IMR-90 (cell line): ENCODE data around the gene TUBGCP6. TPM values are rescaled to one million over a fixed set of nuclear protein-coding genes. Genes with fewer than 3 reads are reported as not detected.

Experiments used
- ATAC-seq: fragments of 200-7000 bp; cut with Tn5 transposase; 2 replicates; pipeline ENCODE4 v1.9.1; 2020; ENCODE audit warnings: low read depth, mild to moderate bottlenecking, moderate library complexity
- BruUV-seq: library from RNA; stranded (reverse); fragments of 400-500 nt; replicated peaks from 2 replicates; lab custom pipeline; 2021; lab: Mats Ljungman, UMichigan
- CTCF ChIA-PET: fragments of 300-600 bp; formaldehyde crosslinking; extraction: SDS; loops from one replicate; lab custom pipeline; 2021; ENCODE audit warnings: antibody characterized with exemption; lab: Yijun Ruan, JAX
- POLR2A ChIA-PET: fragments of 300-600 bp; sonication (Branson Sonifier 250); formaldehyde crosslinking; loops from one replicate; lab custom pipeline; 2022; ENCODE audit warnings: antibody characterized with exemption; ENCODE audit not compliant: unreplicated experiment; lab: Charles Lee
- DNase-seq: peaks from one replicate; pipeline ENCODE4 v3.0.0; 2013
- H2AFZ ChIP-seq: replicated peaks from 2 replicates; pipeline ENCODE3; 2013; ENCODE audit warnings: low read length, mild to moderate bottlenecking; ENCODE audit not compliant: poor library complexity
- H2AK5ac ChIP-seq: 2 replicates; pipeline ENCODE4 v1.6.1; 2013; ENCODE audit warnings: low read depth, low read length, inconsistent platforms
- H2AK9ac ChIP-seq: replicated peaks from 2 replicates; pipeline ENCODE3; 2013; ENCODE audit warnings: mild to moderate bottlenecking, low read depth, low read length, moderate library complexity; ENCODE audit not compliant: poor library complexity
- H2BK120ac ChIP-seq: 2 replicates; pipeline ENCODE4 v1.6.1; 2013; ENCODE audit warnings: low read depth, low read length, inconsistent platforms
- H2BK15ac ChIP-seq: 3 replicates; pipeline ENCODE4 v1.6.1; 2013; ENCODE audit warnings: low read depth, low read length, inconsistent platforms
- H2BK20ac ChIP-seq: 2 replicates; pipeline ENCODE4 v1.6.1; 2013; ENCODE audit warnings: low read depth, mild to moderate bottlenecking, inconsistent platforms, low read length, moderate library complexity
- H2BK5ac ChIP-seq: 2 replicates; pipeline ENCODE4 v1.6.1; 2013; ENCODE audit warnings: mild to moderate bottlenecking, low read depth, low read length, inconsistent platforms; ENCODE audit not compliant: poor library complexity, severe bottlenecking
- H3K14ac ChIP-seq: replicated peaks from 2 replicates; pipeline ENCODE4 v1.6.1; 2013; ENCODE audit warnings: low read depth, low read length, inconsistent platforms
- H3K18ac ChIP-seq: 2 replicates; pipeline ENCODE4 v1.6.1; 2013; ENCODE audit warnings: low read depth, low read length, control low read depth
- H3K23ac ChIP-seq: 2 replicates; pipeline ENCODE4 v1.6.1; 2013; ENCODE audit warnings: low read depth, low read length, inconsistent platforms
- H3K27ac ChIP-seq: 2 replicates; pipeline ENCODE4 v1.5.1; 2013; ENCODE audit warnings: mild to moderate bottlenecking, control low read depth, low read length; ENCODE audit not compliant: insufficient read depth
- H3K27me3 ChIP-seq: 2 replicates; pipeline ENCODE4 v1.6.1; 2013; ENCODE audit warnings: low read length; ENCODE audit not compliant: control insufficient read depth, insufficient read depth
- H3K36me3 ChIP-seq: 2 replicates; pipeline ENCODE4 v1.6.1; 2013; ENCODE audit warnings: low read length, mixed read lengths; ENCODE audit not compliant: control insufficient read depth, insufficient read depth
- H3K4ac ChIP-seq: 2 replicates; pipeline ENCODE4 v1.6.1; 2013; ENCODE audit warnings: low read depth, low read length, inconsistent platforms
- H3K4me1 ChIP-seq: 2 replicates; pipeline ENCODE4 v1.6.1; 2013; ENCODE audit warnings: low read length, mixed read lengths; ENCODE audit not compliant: control insufficient read depth, insufficient read depth
- H3K4me2 ChIP-seq: 2 replicates; pipeline ENCODE4 v1.6.1; 2013; ENCODE audit warnings: low read depth, mild to moderate bottlenecking, control low read depth, low read length, moderate library complexity
- H3K4me3 ChIP-seq: 2 replicates; pipeline ENCODE4 v1.5.1; 2013; ENCODE audit warnings: low read depth, mild to moderate bottlenecking, control low read depth, low read length, moderate library complexity; ENCODE audit not compliant: insufficient read depth
- H3K56ac ChIP-seq: 2 replicates; pipeline ENCODE4 v1.6.1; 2013; ENCODE audit warnings: low read length, inconsistent platforms; ENCODE audit not compliant: insufficient read depth; ENCODE audit errors: extremely low read depth
- H3K79me1 ChIP-seq, 2 experiments: 2 replicates each; pipeline ENCODE4 v1.6.1; 2013; ENCODE audit warnings: low read length in 2 of 2, inconsistent platforms in 1 of 2, low read depth in 1 of 2
- H3K9ac ChIP-seq: 2 replicates; pipeline ENCODE4 v1.6.1; 2013; ENCODE audit warnings: low read depth, low read length, control low read depth
- H3K9me1 ChIP-seq: 2 replicates; pipeline ENCODE4 v1.6.1; 2013; ENCODE audit warnings: low read length, inconsistent platforms; ENCODE audit not compliant: insufficient read depth
- H3K9me3 ChIP-seq: 2 replicates; pipeline ENCODE4 v1.6.1; 2013; ENCODE audit warnings: low read length; ENCODE audit not compliant: control insufficient read depth, insufficient read depth
- H4K20me1 ChIP-seq: 2 replicates; pipeline ENCODE4 v1.6.1; 2013; ENCODE audit warnings: low read length, inconsistent platforms; ENCODE audit not compliant: insufficient read depth
- H4K5ac ChIP-seq: 2 replicates; pipeline ENCODE4 v1.6.1; 2013; ENCODE audit warnings: mild to moderate bottlenecking, low read depth, low read length, control low read depth
- H4K8ac ChIP-seq, 2 experiments: 2 replicates each; pipeline ENCODE4 v1.6.1; 2013; ENCODE audit warnings: low read depth in 2 of 2, low read length in 2 of 2, control low read depth in 1 of 2, inconsistent platforms in 1 of 2
- H4K91ac ChIP-seq: 2 replicates; pipeline ENCODE4 v1.6.1; 2013; ENCODE audit warnings: low read depth, low read length, inconsistent platforms; ENCODE audit not compliant: insufficient read depth
- BHLHE40 ChIP-seq: fragments of 150-350 bp; IDR thresholded peaks from 2 replicates; pipeline ENCODE4 v1.6.1; 2016; ENCODE audit warnings: mild to moderate bottlenecking, low read depth, low read length
- FOS ChIP-seq: fragments of 150-350 bp; IDR thresholded peaks from 2 replicates; pipeline ENCODE4 v1.6.1; 2016; ENCODE audit warnings: low read depth, low read length
- MAFK ChIP-seq: IDR thresholded peaks from 2 replicates; pipeline ENCODE4 v1.6.1; 2012; ENCODE audit warnings: low read depth, low read length, improper control_type of control experiment
- MAZ ChIP-seq: IDR thresholded peaks from 2 replicates; pipeline ENCODE4 v1.6.1; 2012; ENCODE audit warnings: low read depth, mild to moderate bottlenecking, low read length, improper control_type of control experiment, moderate library complexity, borderline replicate concordance
- POLR2A ChIP-seq: IDR thresholded peaks from 2 replicates; pipeline ENCODE4 v1.6.1; 2012; ENCODE audit warnings: mild to moderate bottlenecking, low read depth, low read length
- RAD21 ChIP-seq: IDR thresholded peaks from 2 replicates; pipeline ENCODE4 v1.6.1; 2012; ENCODE audit warnings: low read length, improper control_type of control experiment
- WGBS, 2 experiments: methylation state at CpG; one replicate each; pipeline versions ENCODE4 v1.1.5 to v1.1.7; 2013; ENCODE audit warnings: missing lambda C conversion rate in 2 of 2; ENCODE audit not compliant: insufficient read length in 1 of 2; ENCODE audit errors: extremely low coverage in 2 of 2; 5-methylcytosine and 5-hydroxymethylcytosine counted together
- dilution Hi-C: fragments of 300-500 bp; cut with HindIII; formaldehyde crosslinking; loops from one replicate; pipeline ENCODE4 v1.14.3; 2018; ENCODE audit warnings: low sequenced_read_pairs; ENCODE audit not compliant: unreplicated experiment
- in situ Hi-C: fragments of 300-500 bp; cut with MboI; formaldehyde crosslinking; loops from 3 replicates; pipeline ENCODE4 v1.14.3; 2019; ENCODE audit warnings: low sequenced_read_pairs, inconsistent platforms, mixed read lengths
- intact Hi-C: fragments of 100-400 bp; cut with micrococcal nuclease; formaldehyde crosslinking; loops from 2 replicates; pipeline ENCODE4 v1.10.0; 2022
- polyA plus RNA-seq, 3 experiments: library from polyadenylated mRNA; depleted of rRNA; stranded (reverse); fragments of >200 nt; gene quantifications; 2 replicates each; pipeline ENCODE4 v1.2.3, GENCODE V29; 2012; ENCODE audit warnings: low replicate concordance in 1 of 3
- total RNA-seq: library from RNA; depleted of rRNA; stranded (reverse); fragments of >200 nt; gene quantifications from 2 replicates; pipeline ENCODE4 v1.2.3, GENCODE V29; 2012
- TF ChIP-seq, protein P1 (sequence below): conservative IDR thresholded peaks from 2 replicates; pipeline ENCODE4 v1.5.1; 2012; ENCODE audit warnings: mild to moderate bottlenecking, low read depth, low read length, improper control_type of control experiment
- TF ChIP-seq, protein P2 (sequence below): fragments of 150-350 bp; IDR thresholded peaks from 2 replicates; pipeline ENCODE4 v1.6.1; 2017; ENCODE audit warnings: mild to moderate bottlenecking, antibody characterized with exemption, low read length, low read depth

TUBGCP6 gene
- total and polyA plus RNA-seq, 2 of the 4 experiments (the other 2 are of a cell fraction): 10.8 to 28.6 TPM

DNA sequence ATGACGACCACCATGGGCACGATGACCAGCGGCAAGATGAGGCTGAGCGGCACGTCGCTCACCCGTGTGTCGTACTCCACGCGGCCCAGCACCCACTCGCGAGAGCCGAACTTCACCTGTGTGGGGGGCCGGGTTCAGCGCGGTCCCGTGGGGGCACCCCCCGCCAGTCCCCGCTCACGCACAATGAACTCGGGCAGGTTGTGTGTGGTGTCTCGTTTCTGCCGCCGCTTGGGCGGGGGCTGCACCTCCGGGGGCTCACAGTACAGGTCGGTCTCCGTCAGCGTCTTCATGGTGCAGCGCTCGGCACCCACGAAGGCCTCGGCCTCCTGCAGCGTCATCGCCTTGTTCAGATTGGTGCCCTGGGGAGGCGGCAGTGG lies 36.5 kb upstream of the TUBGCP6 start:
- Histone ChIP-seq H3K4ac (no peak overlapping the region), H3K36me3 (peaks cover 89% of the 10 kb centered on the region), H4K5ac (no peak overlapping the region), H3K4me2 (no peak overlapping the region), H2BK20ac (no peak overlapping the region), H3K4me3 (no peak overlapping the region), H3K4me1 (peaks cover 8% of the 10 kb centered on the region), H3K9me1 (no peaks in the 10 kb centered on the region), H3K56ac (no peak overlapping the region), H2AK5ac (no peak overlapping the region), H3K27ac (no peak overlapping the region; the same call in 1 of the 2 replicates), H3K9me3 (no peaks in the 10 kb centered on the region), H3K18ac (no peak overlapping the region), H4K8ac (no peak overlapping the region), H2BK15ac (no peak overlapping the region), H4K91ac (no peak overlapping the region), H3K79me1 (peaks cover 13 to 39% of the 10 kb centered on the region in 2 experiments; a peak in 3 of 4 replicates), H3K9ac (no peak overlapping the region), H3K14ac (no peak overlapping the region), H2BK5ac (peak overlapping the region; percentile 99), H3K27me3 (no peaks in the 10 kb centered on the region), H2AK9ac (peak overlapping the region; percentile 42), H2AFZ (no peak overlapping the region), H3K23ac (no peak overlapping the region), H4K20me1 (peaks cover 38% of the 10 kb centered on the region), H2BK120ac (no peak overlapping the region)
- ChIA-PET CTCF (no interaction called here), POLR2A (no interaction called here)
- in situ Hi-C loops (no loop called here), dilution Hi-C loops (no loop called here), intact Hi-C loops (no loop called here)
- BruUV-seq: no TSS peak
- no peak for ATAC-seq
- TF ChIP-seq FOS: no peak
- TF ChIP-seq POLR2A: no peak
- TF ChIP-seq, protein P1, sequence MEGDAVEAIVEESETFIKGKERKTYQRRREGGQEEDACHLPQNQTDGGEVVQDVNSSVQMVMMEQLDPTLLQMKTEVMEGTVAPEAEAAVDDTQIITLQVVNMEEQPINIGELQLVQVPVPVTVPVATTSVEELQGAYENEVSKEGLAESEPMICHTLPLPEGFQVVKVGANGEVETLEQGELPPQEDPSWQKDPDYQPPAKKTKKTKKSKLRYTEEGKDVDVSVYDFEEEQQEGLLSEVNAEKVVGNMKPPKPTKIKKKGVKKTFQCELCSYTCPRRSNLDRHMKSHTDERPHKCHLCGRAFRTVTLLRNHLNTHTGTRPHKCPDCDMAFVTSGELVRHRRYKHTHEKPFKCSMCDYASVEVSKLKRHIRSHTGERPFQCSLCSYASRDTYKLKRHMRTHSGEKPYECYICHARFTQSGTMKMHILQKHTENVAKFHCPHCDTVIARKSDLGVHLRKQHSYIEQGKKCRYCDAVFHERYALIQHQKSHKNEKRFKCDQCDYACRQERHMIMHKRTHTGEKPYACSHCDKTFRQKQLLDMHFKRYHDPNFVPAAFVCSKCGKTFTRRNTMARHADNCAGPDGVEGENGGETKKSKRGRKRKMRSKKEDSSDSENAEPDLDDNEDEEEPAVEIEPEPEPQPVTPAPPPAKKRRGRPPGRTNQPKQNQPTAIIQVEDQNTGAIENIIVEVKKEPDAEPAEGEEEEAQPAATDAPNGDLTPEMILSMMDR: no peak
- no peak for TF ChIP-seq RAD21
- TF ChIP-seq MAZ: no peak
- TF ChIP-seq BHLHE40: no peak
- TF ChIP-seq MAFK: no peak
- TF ChIP-seq, protein P2, sequence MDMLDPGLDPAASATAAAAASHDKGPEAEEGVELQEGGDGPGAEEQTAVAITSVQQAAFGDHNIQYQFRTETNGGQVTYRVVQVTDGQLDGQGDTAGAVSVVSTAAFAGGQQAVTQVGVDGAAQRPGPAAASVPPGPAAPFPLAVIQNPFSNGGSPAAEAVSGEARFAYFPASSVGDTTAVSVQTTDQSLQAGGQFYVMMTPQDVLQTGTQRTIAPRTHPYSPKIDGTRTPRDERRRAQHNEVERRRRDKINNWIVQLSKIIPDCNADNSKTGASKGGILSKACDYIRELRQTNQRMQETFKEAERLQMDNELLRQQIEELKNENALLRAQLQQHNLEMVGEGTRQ: no peak
- DNase-seq: no peak
- 97% methylated on average over 23 of the region's 36 CpGs; no CpG with 5 or more reads in 1 of the 2 experiments for WGBS, 2 experiments
